ENCODE data around the gene CSMD2.

DNA sequence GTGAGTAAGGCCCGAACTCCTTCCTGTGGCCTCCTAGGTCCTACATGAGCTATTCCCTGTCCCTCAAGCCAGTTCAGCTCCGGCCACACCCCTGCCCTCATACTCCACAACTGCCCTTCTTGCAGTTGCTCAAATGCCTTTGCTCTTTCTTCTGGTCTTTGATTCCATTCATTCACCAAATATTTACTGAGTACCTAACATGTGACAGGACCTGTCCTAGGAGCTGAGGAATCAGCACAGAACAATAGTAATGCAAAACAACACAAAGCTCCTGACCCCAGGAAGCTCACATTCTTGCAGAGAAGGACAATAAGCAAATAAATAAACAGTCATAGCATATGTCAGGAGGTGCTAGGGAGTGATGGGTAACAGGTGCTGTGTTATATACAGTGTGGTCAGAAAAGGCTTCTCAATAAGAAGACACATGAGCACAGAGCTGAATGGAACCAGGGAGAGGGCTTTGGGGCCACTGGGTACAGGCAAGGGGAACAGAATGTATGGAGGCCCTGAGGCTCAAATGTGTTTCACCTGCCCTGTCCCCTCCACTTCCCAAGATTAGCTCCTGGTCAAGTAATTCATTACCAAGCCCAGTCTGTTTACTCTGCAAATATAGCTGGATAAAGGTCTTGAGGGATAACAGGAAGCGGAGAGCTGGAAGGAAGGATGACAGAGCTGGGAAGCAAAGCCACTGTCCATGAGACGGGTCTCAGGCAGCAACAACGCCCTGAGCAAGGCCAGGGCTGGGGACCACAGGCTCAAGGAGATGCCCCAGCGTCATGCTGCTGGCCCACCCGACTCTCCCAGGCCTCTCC lies 145.1 kb downstream of the CSMD2 start:
- TF ChIP-seq, protein P1, sequence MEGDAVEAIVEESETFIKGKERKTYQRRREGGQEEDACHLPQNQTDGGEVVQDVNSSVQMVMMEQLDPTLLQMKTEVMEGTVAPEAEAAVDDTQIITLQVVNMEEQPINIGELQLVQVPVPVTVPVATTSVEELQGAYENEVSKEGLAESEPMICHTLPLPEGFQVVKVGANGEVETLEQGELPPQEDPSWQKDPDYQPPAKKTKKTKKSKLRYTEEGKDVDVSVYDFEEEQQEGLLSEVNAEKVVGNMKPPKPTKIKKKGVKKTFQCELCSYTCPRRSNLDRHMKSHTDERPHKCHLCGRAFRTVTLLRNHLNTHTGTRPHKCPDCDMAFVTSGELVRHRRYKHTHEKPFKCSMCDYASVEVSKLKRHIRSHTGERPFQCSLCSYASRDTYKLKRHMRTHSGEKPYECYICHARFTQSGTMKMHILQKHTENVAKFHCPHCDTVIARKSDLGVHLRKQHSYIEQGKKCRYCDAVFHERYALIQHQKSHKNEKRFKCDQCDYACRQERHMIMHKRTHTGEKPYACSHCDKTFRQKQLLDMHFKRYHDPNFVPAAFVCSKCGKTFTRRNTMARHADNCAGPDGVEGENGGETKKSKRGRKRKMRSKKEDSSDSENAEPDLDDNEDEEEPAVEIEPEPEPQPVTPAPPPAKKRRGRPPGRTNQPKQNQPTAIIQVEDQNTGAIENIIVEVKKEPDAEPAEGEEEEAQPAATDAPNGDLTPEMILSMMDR (IDR thresholded peaks at IDR 0.05), result no peak
- TF ChIP-seq EZH2phosphoT487 (IDR thresholded peaks at IDR 0.05; ENCODE audit: borderline replicate concordance, low read depth) (no peak), POLR2AphosphoS5 (IDR thresholded peaks at IDR 0.05; ENCODE audit: low read depth, low read length) (no peak)
